Vagina (tissue), 2 donors: ENCODE results near the gene NCS1.

ENCODE experiments used
- CTCF ChIP-seq, 3 experiments: fragments of 450-650 bp in 2 of 3; fragments of 200-600 bp in 1 of 3; sonication (generic) in 1 of 3; IDR thresholded peaks; one replicate each; pipeline ENCODE4 v1.5.1; 2017 to 2019; ENCODE audit warnings: antibody characterized with exemption in 3 of 3, mild to moderate bottlenecking in 2 of 3, moderate library complexity in 2 of 3
- POLR2A ChIP-seq, 2 donors: fragments of 450-650 bp; IDR thresholded peaks; one replicate each; pipeline ENCODE4 v1.6.1; 2017; ENCODE audit warnings: antibody characterized with exemption in 2 of 2, mild to moderate bottlenecking in 2 of 2, moderate library complexity in 2 of 2
- POLR2AphosphoS5 ChIP-seq, 2 donors: sonication (generic); formaldehyde crosslinking; IDR thresholded peaks; one replicate each; pipeline ENCODE4 v1.9.0; 2017; ENCODE audit warnings: antibody characterized with exemption in 2 of 2, mild to moderate bottlenecking in 2 of 2, low read depth in 1 of 2; ENCODE audit not compliant: insufficient read depth in 1 of 2

GRCh38 chr9:130237076-130237475 lies 64.9 kb downstream of the NCS1 start:
- TF ChIP-seq CTCF (IDR thresholded peaks at IDR 0.05), result no peak
- TF ChIP-seq POLR2A (IDR thresholded peaks at IDR 0.05), result no peak
- no peak for TF ChIP-seq POLR2AphosphoS5 (IDR thresholded peaks at IDR 0.05; ENCODE audit: insufficient read depth in 1 of 2, low read depth in 1 of 2)
